ENCODE measurements around the gene CYP27B1. TPM values are rescaled to one million over a fixed set of nuclear protein-coding genes. Genes with fewer than 3 reads are reported as not detected.

Gene CYP27B1
- total RNA-seq, 1 experiment from 2014 or later: 1.8 TPM

DNA sequence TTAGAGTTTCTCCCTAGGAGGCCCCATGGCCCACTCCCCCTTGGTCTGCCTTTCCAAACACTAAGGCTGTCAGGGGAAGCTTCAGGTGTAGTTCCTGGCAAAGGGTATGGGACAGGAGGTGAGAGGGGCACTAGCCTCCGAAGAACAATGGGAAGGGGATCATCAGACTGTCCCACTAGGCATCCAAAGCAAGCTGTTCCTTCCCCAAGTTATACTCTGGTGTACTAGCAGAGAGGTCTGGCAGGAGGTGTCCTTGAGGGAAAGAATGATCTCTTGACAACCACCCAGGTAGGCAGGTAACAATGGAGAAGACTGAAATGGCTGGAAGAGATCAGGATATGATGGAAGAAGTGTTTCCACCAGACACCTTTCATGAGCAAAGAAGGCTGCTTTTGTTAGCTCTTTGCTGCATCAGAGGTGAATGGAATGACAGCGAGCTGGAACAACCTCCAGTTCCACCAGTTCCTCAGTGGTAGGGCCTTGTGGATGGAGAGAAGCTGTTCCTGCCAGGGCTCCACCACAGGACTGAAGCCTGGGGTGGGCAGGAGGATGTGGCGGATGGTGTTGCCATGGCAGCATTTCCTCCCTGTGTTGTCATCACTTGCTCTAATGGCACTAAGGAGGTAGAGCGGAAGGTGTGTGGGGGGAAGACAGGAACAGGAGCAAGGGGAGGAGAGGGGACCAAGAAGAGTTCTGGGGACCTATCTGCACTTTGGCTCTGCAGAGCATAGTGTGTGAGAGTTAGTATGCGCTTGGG, 26.0 kb downstream of the CYP27B1 start:
- intact Hi-C loops (cut with micrococcal nuclease; ENCODE audit: unreplicated experiment): no loop called here
- TF ChIP-seq, protein P1, sequence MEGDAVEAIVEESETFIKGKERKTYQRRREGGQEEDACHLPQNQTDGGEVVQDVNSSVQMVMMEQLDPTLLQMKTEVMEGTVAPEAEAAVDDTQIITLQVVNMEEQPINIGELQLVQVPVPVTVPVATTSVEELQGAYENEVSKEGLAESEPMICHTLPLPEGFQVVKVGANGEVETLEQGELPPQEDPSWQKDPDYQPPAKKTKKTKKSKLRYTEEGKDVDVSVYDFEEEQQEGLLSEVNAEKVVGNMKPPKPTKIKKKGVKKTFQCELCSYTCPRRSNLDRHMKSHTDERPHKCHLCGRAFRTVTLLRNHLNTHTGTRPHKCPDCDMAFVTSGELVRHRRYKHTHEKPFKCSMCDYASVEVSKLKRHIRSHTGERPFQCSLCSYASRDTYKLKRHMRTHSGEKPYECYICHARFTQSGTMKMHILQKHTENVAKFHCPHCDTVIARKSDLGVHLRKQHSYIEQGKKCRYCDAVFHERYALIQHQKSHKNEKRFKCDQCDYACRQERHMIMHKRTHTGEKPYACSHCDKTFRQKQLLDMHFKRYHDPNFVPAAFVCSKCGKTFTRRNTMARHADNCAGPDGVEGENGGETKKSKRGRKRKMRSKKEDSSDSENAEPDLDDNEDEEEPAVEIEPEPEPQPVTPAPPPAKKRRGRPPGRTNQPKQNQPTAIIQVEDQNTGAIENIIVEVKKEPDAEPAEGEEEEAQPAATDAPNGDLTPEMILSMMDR (IDR thresholded peaks at IDR 0.05; ENCODE audit: unreplicated experiment): no peak
- H3K4me1 Mint-ChIP-seq (ENCODE audit: low read depth, unreplicated experiment): peaks cover 42% of the 10 kb centered on the region
- no peak for DNase-seq
- CTCF ChIA-PET: interaction anchor here (0.9 kb wide), 1 partner anchor 9 kb away, joined by 3 read pairs; no protein-coding TSS in a partner anchor
- peaks cover 59% of the 10 kb centered on the region for H3K27me3 Mint-ChIP-seq (ENCODE audit: unreplicated experiment)
- no peak overlapping the region for H3K27ac Mint-ChIP-seq (ENCODE audit: unreplicated experiment)
- H3K9me3 Mint-ChIP-seq (ENCODE audit: low read depth, unreplicated experiment): no peaks in the 10 kb centered on the region
- no TSS peak for BruUV-seq (replicated peaks)
- peaks cover 19% of the 10 kb centered on the region for H3K36me3 Mint-ChIP-seq (ENCODE audit: insufficient read depth, unreplicated experiment)
- H3K4me3 Mint-ChIP-seq (ENCODE audit: low read depth, unreplicated experiment): no peak overlapping the region

DNA sequence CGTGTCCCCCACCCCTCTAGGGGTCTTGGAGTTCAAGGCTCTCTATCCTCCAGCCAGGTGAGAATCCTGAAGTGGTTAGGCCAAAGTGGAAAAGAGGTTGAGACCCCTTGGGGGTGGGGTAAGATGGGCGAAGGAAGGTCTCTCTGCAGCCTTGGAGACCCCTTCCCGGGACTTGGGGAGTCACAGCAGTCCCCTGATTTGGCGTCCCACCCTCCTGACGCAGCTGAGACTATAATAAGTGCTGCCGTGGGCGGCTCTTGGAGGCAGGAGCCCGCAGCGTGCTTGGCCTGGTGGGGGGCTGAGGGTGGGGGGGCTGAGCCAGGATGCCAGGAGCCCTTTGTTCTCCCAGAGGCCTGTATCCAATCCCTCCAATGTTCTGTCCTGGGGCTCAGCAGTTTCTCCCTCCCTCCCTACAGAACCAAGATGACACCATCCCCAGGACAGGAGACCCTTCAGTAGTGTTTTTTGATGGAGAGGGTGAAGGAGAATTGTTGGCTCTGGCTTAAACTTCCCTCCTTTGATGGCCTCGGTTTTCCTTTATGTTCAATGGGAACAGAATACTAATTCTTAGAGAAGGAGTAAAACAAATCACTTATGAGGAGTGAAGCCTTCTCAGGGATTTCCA, 26.9 kb downstream of the CYP27B1 start:
- Mint-ChIP-seq H3K36me3 (ENCODE audit: insufficient read depth, unreplicated experiment) (peaks cover 11% of the 10 kb centered on the region), H3K27me3 (ENCODE audit: unreplicated experiment) (peaks cover 67% of the 10 kb centered on the region), H3K9me3 (ENCODE audit: low read depth, unreplicated experiment) (no peaks in the 10 kb centered on the region), H3K4me1 (ENCODE audit: low read depth, unreplicated experiment) (peaks cover 41% of the 10 kb centered on the region), H3K4me3 (ENCODE audit: low read depth, unreplicated experiment) (no peak overlapping the region), H3K27ac (ENCODE audit: unreplicated experiment) (no peak overlapping the region)
- CTCF ChIA-PET: interaction anchor here (0.9 kb wide), 1 partner anchor 9 kb away, joined by 3 read pairs; no protein-coding TSS in a partner anchor
- TF ChIP-seq, protein P1 (IDR thresholded peaks at IDR 0.05; ENCODE audit: unreplicated experiment): no peak
- no peak for DNase-seq
- BruUV-seq (replicated peaks): no TSS peak
- intact Hi-C loops (cut with micrococcal nuclease; ENCODE audit: unreplicated experiment): no loop called here

GRCh38 chr12:57739387-57739786, 27.5 kb downstream of the CYP27B1 start:
- intact Hi-C loops (cut with micrococcal nuclease; ENCODE audit: unreplicated experiment): no loop called here
- CTCF ChIA-PET: interaction anchor here (0.6 kb wide), 1 partner anchor 58 kb away, joined by 3 read pairs; no protein-coding TSS in a partner anchor
- no peaks in the 10 kb centered on the region for H3K9me3 Mint-ChIP-seq (ENCODE audit: low read depth, unreplicated experiment)
- TF ChIP-seq, protein P1 (IDR thresholded peaks at IDR 0.05; ENCODE audit: unreplicated experiment): no peak
- H3K4me3 Mint-ChIP-seq (ENCODE audit: low read depth, unreplicated experiment): no peak overlapping the region
- no TSS peak for BruUV-seq (replicated peaks)
- peaks cover 74% of the 10 kb centered on the region for H3K27me3 Mint-ChIP-seq (ENCODE audit: unreplicated experiment)
- peaks cover 5% of the 10 kb centered on the region for H3K36me3 Mint-ChIP-seq (ENCODE audit: insufficient read depth, unreplicated experiment)
- no peak overlapping the region for H3K27ac Mint-ChIP-seq (ENCODE audit: unreplicated experiment)
- peaks cover 41% of the 10 kb centered on the region for H3K4me1 Mint-ChIP-seq (ENCODE audit: low read depth, unreplicated experiment)
- DNase-seq: no peak

- CTCF ChIA-PET: interaction anchor here (0.6 kb wide), 1 partner anchor 58 kb away, joined by 3 read pairs; no protein-coding TSS in a partner anchor
- Mint-ChIP-seq H3K27ac (ENCODE audit: unreplicated experiment) (no peak within 1 kb of the TSS), H3K36me3 (ENCODE audit: insufficient read depth, unreplicated experiment) (no peaks in the 10 kb centered on the region), H3K9me3 (ENCODE audit: low read depth, unreplicated experiment) (no peaks in the 10 kb centered on the region), H3K4me1 (ENCODE audit: low read depth, unreplicated experiment) (peaks cover 35% of the 10 kb centered on the region), H3K27me3 (ENCODE audit: unreplicated experiment) (peaks cover 80% of the 10 kb centered on the region), H3K4me3 (ENCODE audit: low read depth, unreplicated experiment) (no peak within 1 kb of the TSS)
- intact Hi-C loops (cut with micrococcal nuclease; ENCODE audit: unreplicated experiment): no loop called here
- TF ChIP-seq, protein P1 (IDR thresholded peaks at IDR 0.05; ENCODE audit: unreplicated experiment): no peak
- DNase-seq: no peak
- no TSS peak for BruUV-seq (replicated peaks)
Observed at GRCh38 chr12:57738661-57739237, 28.1 kb downstream of the CYP27B1 start, which contains the start of gene AGAP2. TSS of gene AGAP2 (minus strand) at chr12:57738742. CDS start at chr12:57738246, 496 bp downstream.

Data from Calu3 (cell line).